HFFc6 (cell line): ENCODE measurements around the gene YOD1. TPM values are rescaled to one million over a fixed set of nuclear protein-coding genes. Genes with fewer than 3 reads are reported as not detected.

ENCODE experiments used
- DNase-seq: peaks from one replicate; pipeline ENCODE4 v3.0.0-alpha.2; 2018
- H3K27ac Mint-ChIP-seq: 2 replicates; pipeline ENCODE4 v1.8.0; 2020; ENCODE audit warnings: mild to moderate bottlenecking, mixed read lengths
- H3K27me3 Mint-ChIP-seq: 2 replicates; pipeline ENCODE4 v1.8.0; 2021; ENCODE audit warnings: mild to moderate bottlenecking, moderate library complexity, mixed read lengths; ENCODE audit not compliant: insufficient read depth
- H3K36me3 Mint-ChIP-seq: 2 replicates; pipeline ENCODE4 v1.8.0; 2021; ENCODE audit warnings: low read depth, mixed read lengths
- H3K4me1 Mint-ChIP-seq: 2 replicates; pipeline ENCODE4 v1.8.0; 2020; ENCODE audit warnings: low read depth, mixed read lengths
- H3K4me3 Mint-ChIP-seq: 2 replicates; pipeline ENCODE4 v1.8.0; 2020; ENCODE audit warnings: mild to moderate bottlenecking, moderate library complexity, mixed read lengths
- H3K9me3 Mint-ChIP-seq: 2 replicates; pipeline ENCODE4 v1.8.0; 2020; ENCODE audit warnings: mild to moderate bottlenecking, mixed read lengths
- total RNA-seq, 6 experiments: library from RNA; stranded (reverse); fragmentation: NEBNext Ultra II Directional; extraction: Animal tissue kit (Norgen Biotek cat#: 25700); gene quantifications; 2 replicates in 1 of 6; 3 replicates in 5 of 6; pipeline ENCODE4 v1.2.3, GENCODE V29; 2021
- TF ChIP-seq, protein P1 (sequence below): fragments of 200-600 bp; sonication (generic); IDR thresholded peaks from 2 replicates; pipeline ENCODE4 v1.5.0; 2021; ENCODE audit warnings: antibody characterized with exemption, mild to moderate bottlenecking

YOD1 gene
- total RNA-seq, 6 experiments from 2014 or later = 6.5 to 10.6 (median 7.1) TPM

DNA sequence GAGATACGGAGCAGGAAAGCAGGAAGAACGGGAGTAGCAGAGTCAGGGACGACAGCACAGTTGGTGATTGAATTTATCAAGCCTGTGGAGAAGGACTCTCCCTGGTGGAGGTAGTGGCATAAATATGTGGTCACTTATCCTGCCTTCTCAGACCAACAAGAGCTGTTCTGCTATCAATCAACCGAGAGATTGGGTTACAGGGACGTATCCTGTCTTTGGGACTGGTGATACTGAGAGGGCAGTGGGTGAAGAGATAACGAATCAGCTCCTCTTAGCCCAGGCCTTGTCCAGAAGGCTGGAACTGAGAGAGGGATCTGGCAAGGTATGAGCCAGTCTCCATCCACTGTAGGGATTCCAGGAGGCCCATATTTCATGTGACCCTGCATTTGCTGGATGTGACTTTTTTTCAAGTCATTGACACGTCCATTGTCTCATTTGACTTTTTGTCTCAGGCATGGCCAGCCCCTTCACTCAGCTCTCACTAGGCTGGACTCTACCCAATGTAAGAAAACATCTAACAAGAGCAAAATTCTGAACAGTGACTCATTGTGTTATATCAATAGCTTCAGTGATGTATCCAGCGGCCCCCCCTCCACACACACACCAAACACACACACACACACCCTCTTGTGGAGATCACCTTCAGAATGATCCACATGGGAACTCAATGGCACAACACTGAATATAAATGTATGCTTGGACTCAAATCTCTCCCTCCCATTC is 29.7 kb downstream of the YOD1 start:
- Mint-ChIP-seq H3K36me3 (no peaks in the 10 kb centered on the region), H3K27ac (peak overlapping the region; percentile 67), H3K9me3 (no peaks in the 10 kb centered on the region), H3K4me3 (peak overlapping the region; percentile 33; the same call in 1 of the 2 replicates), H3K4me1 (peaks cover 61% of the 10 kb centered on the region), H3K27me3 (no peaks in the 10 kb centered on the region)
- TF ChIP-seq, protein P1, sequence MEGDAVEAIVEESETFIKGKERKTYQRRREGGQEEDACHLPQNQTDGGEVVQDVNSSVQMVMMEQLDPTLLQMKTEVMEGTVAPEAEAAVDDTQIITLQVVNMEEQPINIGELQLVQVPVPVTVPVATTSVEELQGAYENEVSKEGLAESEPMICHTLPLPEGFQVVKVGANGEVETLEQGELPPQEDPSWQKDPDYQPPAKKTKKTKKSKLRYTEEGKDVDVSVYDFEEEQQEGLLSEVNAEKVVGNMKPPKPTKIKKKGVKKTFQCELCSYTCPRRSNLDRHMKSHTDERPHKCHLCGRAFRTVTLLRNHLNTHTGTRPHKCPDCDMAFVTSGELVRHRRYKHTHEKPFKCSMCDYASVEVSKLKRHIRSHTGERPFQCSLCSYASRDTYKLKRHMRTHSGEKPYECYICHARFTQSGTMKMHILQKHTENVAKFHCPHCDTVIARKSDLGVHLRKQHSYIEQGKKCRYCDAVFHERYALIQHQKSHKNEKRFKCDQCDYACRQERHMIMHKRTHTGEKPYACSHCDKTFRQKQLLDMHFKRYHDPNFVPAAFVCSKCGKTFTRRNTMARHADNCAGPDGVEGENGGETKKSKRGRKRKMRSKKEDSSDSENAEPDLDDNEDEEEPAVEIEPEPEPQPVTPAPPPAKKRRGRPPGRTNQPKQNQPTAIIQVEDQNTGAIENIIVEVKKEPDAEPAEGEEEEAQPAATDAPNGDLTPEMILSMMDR = no peak
- DNase-seq = peak; percentile 24

DNA sequence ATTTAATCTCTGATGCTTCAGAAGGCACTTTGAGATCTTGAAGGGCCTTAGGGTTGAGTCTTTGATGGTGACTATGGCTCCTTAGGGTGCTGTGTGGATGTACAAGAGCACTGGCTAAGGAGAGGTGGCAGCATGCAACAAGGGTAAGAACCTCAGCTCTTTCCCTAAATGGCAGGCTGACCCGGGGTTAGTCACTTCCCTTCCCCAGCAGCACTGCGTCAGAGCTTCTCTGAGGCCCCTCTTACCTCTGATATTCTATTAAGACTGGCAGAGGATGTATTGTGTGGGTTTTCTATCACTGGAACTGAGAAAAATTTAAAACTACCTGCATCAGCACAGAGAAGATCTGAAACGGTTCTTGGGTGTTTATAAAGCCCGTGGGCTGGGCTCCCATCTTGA is 30.3 kb downstream of the YOD1 start:
- Mint-ChIP-seq H3K27ac (peak overlapping the region; percentile 67), H3K4me3 (peak overlapping the region; percentile 33; the same call in 1 of the 2 replicates), H3K36me3 (no peaks in the 10 kb centered on the region), H3K9me3 (no peaks in the 10 kb centered on the region), H3K27me3 (no peaks in the 10 kb centered on the region), H3K4me1 (peaks cover 61% of the 10 kb centered on the region)
- TF ChIP-seq, protein P1 = no peak
- no peak for DNase-seq

DNA sequence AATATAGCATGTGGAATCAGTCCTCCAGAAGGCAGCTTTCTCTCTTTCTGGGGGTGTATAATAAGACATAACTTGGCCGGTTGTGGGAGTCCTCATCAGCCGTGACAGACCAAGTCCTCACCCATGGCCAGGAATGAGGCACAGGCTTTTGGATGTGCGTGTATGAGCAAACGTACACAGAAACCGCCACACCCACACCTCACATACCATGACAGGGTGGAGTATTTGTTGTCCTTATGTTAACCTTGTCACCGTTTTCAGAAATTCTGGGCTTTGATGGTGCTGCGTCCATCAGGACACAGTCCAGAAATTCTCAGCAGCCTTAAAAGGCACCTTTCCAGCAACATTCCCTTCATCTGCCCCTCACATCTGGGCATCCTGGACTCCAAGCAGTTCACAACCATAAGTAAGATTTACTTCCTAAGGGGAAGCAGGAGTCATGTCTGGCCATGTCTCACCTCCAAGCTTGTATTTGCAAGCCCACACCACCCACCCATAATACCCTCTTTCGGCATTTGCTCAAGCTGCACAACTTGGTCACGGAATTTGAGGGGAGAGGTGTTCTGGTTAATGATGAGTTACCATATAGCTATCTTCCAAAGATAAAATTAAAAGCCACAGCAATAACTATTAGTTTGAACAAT is 30.8 kb downstream of the YOD1 start:
- Mint-ChIP-seq H3K27me3 (no peaks in the 10 kb centered on the region), H3K9me3 (no peaks in the 10 kb centered on the region), H3K4me1 (peaks cover 61% of the 10 kb centered on the region), H3K4me3 (no peak overlapping the region), H3K36me3 (no peaks in the 10 kb centered on the region), H3K27ac (peak overlapping the region; percentile 67; the same call in 1 of the 2 replicates)
- no peak for DNase-seq
- TF ChIP-seq, protein P1 = no peak

DNA sequence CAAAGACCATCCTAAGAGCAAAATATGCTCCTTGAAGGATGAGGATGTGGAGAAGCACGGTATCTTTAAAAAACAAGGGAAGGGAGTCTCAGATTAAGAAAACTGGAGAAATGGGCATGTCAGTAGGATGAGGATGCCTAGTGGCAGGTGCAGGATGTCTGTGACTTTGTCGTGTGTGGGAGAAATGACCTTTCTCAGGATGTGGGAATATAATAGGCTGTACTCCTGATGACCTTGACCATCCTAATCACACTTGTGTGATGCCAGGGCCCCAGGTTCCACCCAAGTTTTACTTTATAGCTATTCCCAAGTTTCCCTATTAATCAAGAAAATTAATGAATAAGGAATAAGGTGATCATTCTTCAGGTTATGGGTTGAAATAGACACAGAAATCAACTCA is 31.3 kb downstream of the YOD1 start:
- DNase-seq = no peak
- no peaks in the 10 kb centered on the region for H3K36me3 Mint-ChIP-seq
- TF ChIP-seq, protein P1 = no peak
- no peaks in the 10 kb centered on the region for H3K9me3 Mint-ChIP-seq
- no peak overlapping the region for H3K27ac Mint-ChIP-seq
- peaks cover 61% of the 10 kb centered on the region for H3K4me1 Mint-ChIP-seq
- H3K4me3 Mint-ChIP-seq = no peak overlapping the region
- no peaks in the 10 kb centered on the region for H3K27me3 Mint-ChIP-seq

DNA sequence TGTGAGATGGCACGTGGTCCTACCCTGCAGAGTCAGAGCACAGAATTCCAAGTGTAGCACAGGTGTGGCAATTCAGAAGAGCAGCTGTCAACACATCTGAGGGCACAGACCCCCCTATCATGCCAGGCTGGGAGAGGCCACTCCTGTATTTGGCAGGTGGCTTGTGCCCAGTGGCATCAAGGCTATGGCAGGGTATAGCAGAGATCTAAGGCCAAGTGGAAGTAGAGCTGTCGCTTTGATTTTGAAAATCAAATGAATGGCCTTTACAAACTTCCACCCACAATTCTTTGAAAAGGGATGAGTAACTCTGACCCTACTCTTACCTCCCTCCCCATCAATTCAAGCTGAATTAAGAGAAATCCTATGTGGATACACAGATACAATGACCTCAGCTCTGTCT is 31.8 kb downstream of the YOD1 start:
- Mint-ChIP-seq H3K27me3 (no peaks in the 10 kb centered on the region; the same call in 1 of the 2 replicates), H3K27ac (no peak overlapping the region), H3K4me3 (no peak overlapping the region), H3K36me3 (no peaks in the 10 kb centered on the region), H3K4me1 (peaks cover 58% of the 10 kb centered on the region), H3K9me3 (no peaks in the 10 kb centered on the region)
- no peak for DNase-seq
- TF ChIP-seq, protein P1 = no peak
